ENCODE measurements around the gene DET1.

Gene DET1

DNA sequence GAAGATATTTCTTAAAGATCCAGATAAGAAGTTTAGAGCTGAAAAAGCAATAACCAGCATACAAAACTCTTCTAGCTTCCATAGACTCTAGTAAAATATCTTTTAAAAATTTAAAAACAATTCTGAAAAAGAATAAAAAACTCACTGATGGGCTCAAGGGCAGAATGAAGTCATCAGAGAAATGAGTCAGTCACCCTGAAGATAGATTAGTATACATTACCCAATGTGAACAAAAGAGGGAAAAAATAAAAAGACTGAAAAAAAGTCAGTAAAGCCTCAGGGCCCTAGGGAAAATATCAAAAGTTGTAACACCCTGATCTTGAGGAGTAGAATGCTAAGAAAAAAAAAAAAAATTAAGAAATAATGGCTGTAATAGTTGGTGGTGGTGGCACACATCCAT, 11.4 kb downstream of the DET1 start:
- Histone ChIP-seq H4K20me1 (ENCODE audit: control insufficient read depth, insufficient read depth, low read depth, low read length) (no peaks in the 10 kb centered on the region), H3K4me1 (ENCODE audit: control insufficient read depth, low read length) (no peaks in the 10 kb centered on the region), H3K27me3 (ENCODE audit: control insufficient read depth, low read length) (no peaks in the 10 kb centered on the region), H3F3A (ENCODE audit: control insufficient read depth, insufficient read depth) (no peaks in the 10 kb centered on the region), H3K4me2 (ENCODE audit: low read length) (no peak overlapping the region), H3K27ac (ENCODE audit: low read depth, low read length) (no peak overlapping the region), H3K4me3 (ENCODE audit: low read length) (no peak overlapping the region), H3K36me3 (ENCODE audit: control insufficient read depth, low read length) (peaks cover 13% of the 10 kb centered on the region), H3K9me3 (ENCODE audit: control insufficient read depth, insufficient read depth, low read length) (no peaks in the 10 kb centered on the region), H3K79me2 (ENCODE audit: control insufficient read depth, low read length) (no peaks in the 10 kb centered on the region), H3K9me2 (replicated peaks; ENCODE audit: control insufficient read depth, low read length) (no peaks in the 10 kb centered on the region)
- TF ChIP-seq EZH2phosphoT487 (IDR thresholded peaks at IDR 0.05; ENCODE audit: borderline replicate concordance, low read length): no peak
- TF ChIP-seq, protein P1, sequence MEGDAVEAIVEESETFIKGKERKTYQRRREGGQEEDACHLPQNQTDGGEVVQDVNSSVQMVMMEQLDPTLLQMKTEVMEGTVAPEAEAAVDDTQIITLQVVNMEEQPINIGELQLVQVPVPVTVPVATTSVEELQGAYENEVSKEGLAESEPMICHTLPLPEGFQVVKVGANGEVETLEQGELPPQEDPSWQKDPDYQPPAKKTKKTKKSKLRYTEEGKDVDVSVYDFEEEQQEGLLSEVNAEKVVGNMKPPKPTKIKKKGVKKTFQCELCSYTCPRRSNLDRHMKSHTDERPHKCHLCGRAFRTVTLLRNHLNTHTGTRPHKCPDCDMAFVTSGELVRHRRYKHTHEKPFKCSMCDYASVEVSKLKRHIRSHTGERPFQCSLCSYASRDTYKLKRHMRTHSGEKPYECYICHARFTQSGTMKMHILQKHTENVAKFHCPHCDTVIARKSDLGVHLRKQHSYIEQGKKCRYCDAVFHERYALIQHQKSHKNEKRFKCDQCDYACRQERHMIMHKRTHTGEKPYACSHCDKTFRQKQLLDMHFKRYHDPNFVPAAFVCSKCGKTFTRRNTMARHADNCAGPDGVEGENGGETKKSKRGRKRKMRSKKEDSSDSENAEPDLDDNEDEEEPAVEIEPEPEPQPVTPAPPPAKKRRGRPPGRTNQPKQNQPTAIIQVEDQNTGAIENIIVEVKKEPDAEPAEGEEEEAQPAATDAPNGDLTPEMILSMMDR (IDR thresholded peaks at IDR 0.05; ENCODE audit: low read depth, low read length, poor library complexity, severe bottlenecking): no peak

DNA sequence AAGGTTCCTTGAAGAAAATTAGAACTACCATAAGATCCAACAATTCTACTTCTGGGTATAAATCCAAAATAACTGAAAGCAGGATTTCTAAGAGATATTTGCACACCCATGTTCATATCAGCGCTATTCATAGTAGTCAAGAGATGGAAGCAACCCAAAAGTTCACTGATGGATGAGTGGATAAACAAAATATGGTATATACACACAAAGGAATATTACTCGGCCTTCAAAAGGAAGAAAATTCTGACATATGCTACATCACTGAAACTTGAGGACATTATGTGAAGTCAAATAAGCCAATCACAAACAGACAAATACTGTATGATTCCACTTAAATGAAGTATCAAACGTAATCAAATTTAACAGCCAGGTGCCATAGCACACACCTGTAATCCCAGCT, 13.1 kb downstream of the DET1 start:
- H3F3A ChIP-seq (ENCODE audit: control insufficient read depth, insufficient read depth): no peaks in the 10 kb centered on the region
- H3K27ac ChIP-seq (ENCODE audit: low read depth, low read length): no peak overlapping the region
- H3K4me2 ChIP-seq (ENCODE audit: low read length): no peak overlapping the region
- no peak overlapping the region for H3K4me3 ChIP-seq (ENCODE audit: low read length)
- no peaks in the 10 kb centered on the region for H4K20me1 ChIP-seq (ENCODE audit: control insufficient read depth, insufficient read depth, low read depth, low read length)
- H3K27me3 ChIP-seq (ENCODE audit: control insufficient read depth, low read length): no peaks in the 10 kb centered on the region
- H3K4me1 ChIP-seq (ENCODE audit: control insufficient read depth, low read length): no peaks in the 10 kb centered on the region
- peaks cover 24% of the 10 kb centered on the region for H3K36me3 ChIP-seq (ENCODE audit: control insufficient read depth, low read length)
- TF ChIP-seq, protein P1 (IDR thresholded peaks at IDR 0.05; ENCODE audit: low read depth, low read length, poor library complexity, severe bottlenecking): no peak
- no peak for TF ChIP-seq EZH2phosphoT487 (IDR thresholded peaks at IDR 0.05; ENCODE audit: borderline replicate concordance, low read length)
- no peaks in the 10 kb centered on the region for H3K9me3 ChIP-seq (ENCODE audit: control insufficient read depth, insufficient read depth, low read length)
- H3K9me2 ChIP-seq (replicated peaks; ENCODE audit: control insufficient read depth, low read length): no peaks in the 10 kb centered on the region
- no peaks in the 10 kb centered on the region for H3K79me2 ChIP-seq (ENCODE audit: control insufficient read depth, low read length)

DNA sequence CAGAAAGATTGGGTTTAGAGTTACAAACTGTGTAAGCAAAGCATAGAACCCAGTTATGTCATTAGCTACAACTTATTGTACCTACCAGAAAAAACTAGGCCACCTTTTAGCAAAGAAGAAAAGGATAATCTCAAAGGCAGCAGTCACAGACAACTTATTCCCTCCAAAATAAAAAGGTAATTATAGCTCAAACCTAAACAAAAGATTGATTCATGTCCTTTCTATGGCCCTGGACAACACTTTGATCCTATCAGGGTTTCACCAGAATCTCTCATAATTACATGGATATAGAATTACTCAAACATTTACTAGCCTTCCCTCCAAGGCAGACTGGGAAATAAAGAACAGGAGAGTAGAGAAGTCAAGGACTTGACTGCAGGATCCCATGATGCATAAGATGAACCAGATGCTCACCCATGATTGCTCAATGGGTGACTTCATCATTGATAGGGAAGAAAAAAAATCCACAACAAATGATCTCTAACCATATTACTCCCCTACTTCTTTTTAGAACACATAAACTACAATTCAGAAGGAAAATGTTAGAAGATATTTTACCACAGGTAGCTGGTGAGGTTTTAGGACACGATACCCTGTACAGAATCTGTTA, 17.4 kb downstream of the DET1 start:
- no peaks in the 10 kb centered on the region for H3K79me2 ChIP-seq (ENCODE audit: control insufficient read depth, low read length)
- no peaks in the 10 kb centered on the region for H4K20me1 ChIP-seq (ENCODE audit: control insufficient read depth, insufficient read depth, low read depth, low read length)
- H3F3A ChIP-seq (ENCODE audit: control insufficient read depth, insufficient read depth): no peaks in the 10 kb centered on the region
- no peaks in the 10 kb centered on the region for H3K9me2 ChIP-seq (replicated peaks; ENCODE audit: control insufficient read depth, low read length)
- H3K4me3 ChIP-seq (ENCODE audit: low read length): no peak overlapping the region
- H3K4me1 ChIP-seq (ENCODE audit: control insufficient read depth, low read length): no peaks in the 10 kb centered on the region
- no peak overlapping the region for H3K27ac ChIP-seq (ENCODE audit: low read depth, low read length)
- TF ChIP-seq, protein P1 (IDR thresholded peaks at IDR 0.05; ENCODE audit: low read depth, low read length, poor library complexity, severe bottlenecking): no peak
- no peak for TF ChIP-seq EZH2phosphoT487 (IDR thresholded peaks at IDR 0.05; ENCODE audit: borderline replicate concordance, low read length)
- H3K4me2 ChIP-seq (ENCODE audit: low read length): no peak overlapping the region
- H3K27me3 ChIP-seq (ENCODE audit: control insufficient read depth, low read length): no peaks in the 10 kb centered on the region
- no peaks in the 10 kb centered on the region for H3K9me3 ChIP-seq (ENCODE audit: control insufficient read depth, insufficient read depth, low read length)
- H3K36me3 ChIP-seq (ENCODE audit: control insufficient read depth, low read length): peaks cover 51% of the 10 kb centered on the region
